Effector memory CD8-positive, alpha-beta T cell (primary cell): ENCODE results near the gene FARSB.

Experiments used
- ATAC-seq: fragments of 150-1000 bp; cut with Tn5 transposase; replicated peaks from 2 replicates; pipeline ENCODE4 v1.10.0; 2021; ENCODE audit warnings: mild to moderate bottlenecking, moderate library complexity
- DNase-seq, 3 experiments: peaks; one replicate each; pipeline ENCODE4 v3.0.0; 2021
- H3K27ac Mint-ChIP-seq, 2 donors: one replicate each; pipeline ENCODE4 v1.8.0; 2022; ENCODE audit warnings: mild to moderate bottlenecking in 2 of 2, mixed read lengths in 2 of 2, moderate library complexity in 2 of 2
- H3K27me3 Mint-ChIP-seq, 2 donors: one replicate each; pipeline ENCODE4 v1.8.0; 2022; ENCODE audit warnings: mixed read lengths in 2 of 2
- H3K36me3 Mint-ChIP-seq: one replicate; pipeline ENCODE4 v1.8.0; 2022; ENCODE audit warnings: mild to moderate bottlenecking, moderate library complexity, mixed read lengths; ENCODE audit not compliant: insufficient read depth
- H3K4me1 Mint-ChIP-seq, 2 donors: one replicate each; pipeline ENCODE4 v1.8.0; 2022; ENCODE audit warnings: low read depth in 2 of 2, mixed read lengths in 2 of 2
- H3K4me3 Mint-ChIP-seq, 2 donors: one replicate each; pipeline ENCODE4 v1.8.0; 2022; ENCODE audit warnings: mild to moderate bottlenecking in 2 of 2, mixed read lengths in 2 of 2, moderate library complexity in 2 of 2
- H3K9me3 Mint-ChIP-seq, 2 donors: one replicate each; pipeline ENCODE4 v1.8.0; 2022; ENCODE audit warnings: mixed read lengths in 2 of 2

FARSB gene

DNA sequence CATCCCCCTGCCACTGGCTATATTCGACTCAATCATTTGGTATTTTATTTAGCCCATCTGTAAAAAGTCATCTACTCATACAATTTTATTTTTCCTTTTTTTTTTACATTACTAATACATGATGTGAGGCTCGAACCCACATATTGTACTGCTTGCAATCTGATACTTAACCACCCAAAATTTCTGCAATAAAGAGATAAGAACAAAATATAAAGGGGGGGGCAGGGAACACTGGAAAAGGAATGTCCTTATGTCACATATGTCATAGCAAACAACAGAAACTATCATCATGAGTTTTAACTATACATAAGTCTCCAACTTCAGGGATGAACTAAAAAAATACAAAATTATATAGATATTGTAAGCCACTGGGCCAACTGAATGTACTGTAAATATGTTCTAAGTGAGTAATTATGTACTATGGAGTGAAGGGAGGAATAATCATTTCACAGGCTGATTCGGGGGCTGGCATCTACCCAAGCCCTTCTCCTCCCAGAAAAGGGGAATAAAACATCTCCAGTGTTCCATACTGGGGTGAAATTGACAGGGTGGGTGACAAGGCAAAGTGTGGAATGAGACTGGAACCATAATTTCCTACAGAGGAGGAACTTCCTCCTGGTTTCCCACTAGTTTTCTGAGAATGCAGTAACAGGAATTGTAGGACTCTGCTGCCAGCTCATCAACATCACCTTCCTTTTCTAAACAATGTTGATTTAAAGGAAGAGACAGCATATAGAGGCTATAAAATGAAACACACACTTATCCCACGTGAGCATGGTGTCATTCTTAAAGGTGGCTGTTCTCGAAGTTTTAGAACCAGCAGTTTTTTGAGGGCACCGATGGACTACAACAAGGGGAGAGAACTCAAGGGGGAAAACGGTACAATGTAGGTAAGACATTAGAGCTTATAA, 79.5 kb downstream of the FARSB start:
- H3K27ac Mint-ChIP-seq: no peak overlapping the region
- H3K9me3 Mint-ChIP-seq: no peaks in the 10 kb centered on the region
- no peaks in the 10 kb centered on the region for H3K27me3 Mint-ChIP-seq
- no peak for DNase-seq
- H3K36me3 Mint-ChIP-seq: peaks cover 19% of the 10 kb centered on the region
- no peak overlapping the region for H3K4me3 Mint-ChIP-seq
- no peak for ATAC-seq
- no peaks in the 10 kb centered on the region for H3K4me1 Mint-ChIP-seq

GRCh38 chr2:222575618-222576017, 80.3 kb downstream of the FARSB start:
- H3K27ac Mint-ChIP-seq: no peak overlapping the region
- no peaks in the 10 kb centered on the region for H3K27me3 Mint-ChIP-seq
- DNase-seq (no peak), ATAC-seq (no peak)
- H3K9me3 Mint-ChIP-seq: no peaks in the 10 kb centered on the region
- no peaks in the 10 kb centered on the region for H3K4me1 Mint-ChIP-seq
- H3K36me3 Mint-ChIP-seq: peaks cover 23% of the 10 kb centered on the region
- H3K4me3 Mint-ChIP-seq: no peak overlapping the region

DNA sequence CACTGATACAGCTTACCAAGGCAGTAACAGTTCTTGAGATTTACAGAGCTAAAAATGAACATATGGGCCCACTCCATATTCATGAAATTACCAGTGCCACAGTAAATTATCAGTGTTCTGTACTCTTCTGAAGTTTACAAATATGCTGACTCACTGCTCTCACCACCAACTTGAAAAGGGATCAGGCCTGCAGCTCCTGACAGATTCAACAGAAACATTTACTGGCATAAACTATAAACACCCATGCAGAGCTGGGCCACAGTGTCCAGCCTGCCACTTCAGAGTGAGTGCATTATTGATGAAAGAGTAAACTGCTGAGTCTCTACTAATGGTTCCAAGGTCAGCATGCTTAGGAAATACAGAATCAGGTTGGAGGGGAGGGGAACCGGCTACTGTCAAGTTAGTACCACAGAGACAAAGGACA, 83.1 kb downstream of the FARSB start:
- Mint-ChIP-seq H3K27ac (peak overlapping the region in 1 of 2 donors; percentile 39), H3K4me1 (no peaks in the 10 kb centered on the region), H3K9me3 (no peaks in the 10 kb centered on the region), H3K4me3 (no peak overlapping the region), H3K27me3 (no peaks in the 10 kb centered on the region), H3K36me3 (peaks cover 36% of the 10 kb centered on the region)
- DNase-seq (no peak), ATAC-seq (no peak)

- Mint-ChIP-seq H3K4me3 (no peak overlapping the region), H3K27ac (no peak overlapping the region), H3K9me3 (no peaks in the 10 kb centered on the region), H3K4me1 (no peaks in the 10 kb centered on the region), H3K36me3 (peaks cover 36% of the 10 kb centered on the region), H3K27me3 (no peaks in the 10 kb centered on the region)
- DNase-seq (no peak), ATAC-seq (no peak)
These were observed 83.6 kb downstream of the FARSB start for GRCh38 chr2:222572264-222572721.

- DNase-seq (no peak), ATAC-seq (no peak)
- Mint-ChIP-seq H3K27me3 (no peaks in the 10 kb centered on the region), H3K4me3 (no peak overlapping the region), H3K36me3 (peaks cover 45% of the 10 kb centered on the region), H3K4me1 (no peaks in the 10 kb centered on the region), H3K9me3 (no peaks in the 10 kb centered on the region), H3K27ac (no peak overlapping the region)
These were observed 86.1 kb downstream of the FARSB start for GRCh38 chr2:222569826-222570225.

GRCh38 chr2:222568865-222569264, 87.0 kb downstream of the FARSB start:
- ATAC-seq: no peak
- Mint-ChIP-seq H3K4me3 (no peak overlapping the region), H3K4me1 (no peaks in the 10 kb centered on the region), H3K27ac (no peak overlapping the region), H3K27me3 (no peaks in the 10 kb centered on the region), H3K9me3 (no peaks in the 10 kb centered on the region), H3K36me3 (peaks cover 37% of the 10 kb centered on the region)
- DNase-seq: no peak

- Mint-ChIP-seq H3K4me1 (peaks cover 3 to 4% of the 10 kb centered on the region in 2 donors), H3K27ac (no peak overlapping the region), H3K9me3 (no peaks in the 10 kb centered on the region), H3K27me3 (no peaks in the 10 kb centered on the region), H3K4me3 (no peak overlapping the region), H3K36me3 (peaks cover 27% of the 10 kb centered on the region)
- DNase-seq: no peak
- no peak for ATAC-seq
These were observed 89.7 kb downstream of the FARSB start for GRCh38 chr2:222566229-222566628.

GRCh38 chr2:222563936-222564335, 92.0 kb downstream of the FARSB start:
- peak overlapping the region in 1 of 2 donors; percentile 78 for H3K27ac Mint-ChIP-seq
- H3K4me3 Mint-ChIP-seq: no peak overlapping the region

DNA sequence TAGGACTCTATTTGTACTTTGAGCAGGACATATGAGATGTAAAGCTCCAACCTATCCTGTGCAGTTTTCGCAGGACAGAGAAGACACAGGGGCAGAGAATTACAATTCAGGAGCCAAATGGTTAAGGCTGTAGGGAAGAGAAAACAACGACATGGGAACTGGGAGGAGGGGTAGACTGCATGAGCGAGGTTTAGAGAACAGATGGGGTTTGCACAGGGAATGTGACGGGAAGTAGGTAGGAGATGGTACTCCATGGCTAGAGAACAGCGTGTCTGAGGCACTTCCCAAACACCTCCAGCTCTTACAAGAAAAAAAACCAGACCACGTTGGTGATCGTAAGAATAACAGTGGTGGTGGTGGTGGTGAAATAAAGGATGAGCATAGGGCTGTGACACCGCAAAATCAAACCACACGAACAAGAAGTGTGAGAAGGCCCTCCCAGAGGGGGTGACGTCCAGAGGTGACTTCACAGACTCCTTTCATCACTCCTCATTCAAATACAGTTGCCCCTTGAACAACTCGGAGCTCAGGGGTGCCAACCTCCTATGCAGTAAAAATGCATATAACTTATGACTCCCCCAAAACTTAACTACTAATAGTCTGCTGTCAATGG, 92.7 kb downstream of the FARSB start:
- Mint-ChIP-seq H3K4me1 (peaks cover 3 to 4% of the 10 kb centered on the region in 2 donors), H3K27ac (no peak overlapping the region), H3K4me3 (no peak overlapping the region), H3K9me3 (no peaks in the 10 kb centered on the region), H3K27me3 (no peaks in the 10 kb centered on the region), H3K36me3 (peaks cover 14% of the 10 kb centered on the region)
- DNase-seq: no peak
- peak; percentile 31 for ATAC-seq

More at GRCh38 chr2:222563936-222564335, 92.0 kb downstream of the FARSB start:
- DNase-seq (no peak), ATAC-seq (no peak)
- H3K4me1 Mint-ChIP-seq: peaks cover 3 to 4% of the 10 kb centered on the region in 2 donors
- H3K9me3 Mint-ChIP-seq: no peaks in the 10 kb centered on the region
- H3K36me3 Mint-ChIP-seq: peaks cover 18% of the 10 kb centered on the region
- no peaks in the 10 kb centered on the region for H3K27me3 Mint-ChIP-seq

DNA sequence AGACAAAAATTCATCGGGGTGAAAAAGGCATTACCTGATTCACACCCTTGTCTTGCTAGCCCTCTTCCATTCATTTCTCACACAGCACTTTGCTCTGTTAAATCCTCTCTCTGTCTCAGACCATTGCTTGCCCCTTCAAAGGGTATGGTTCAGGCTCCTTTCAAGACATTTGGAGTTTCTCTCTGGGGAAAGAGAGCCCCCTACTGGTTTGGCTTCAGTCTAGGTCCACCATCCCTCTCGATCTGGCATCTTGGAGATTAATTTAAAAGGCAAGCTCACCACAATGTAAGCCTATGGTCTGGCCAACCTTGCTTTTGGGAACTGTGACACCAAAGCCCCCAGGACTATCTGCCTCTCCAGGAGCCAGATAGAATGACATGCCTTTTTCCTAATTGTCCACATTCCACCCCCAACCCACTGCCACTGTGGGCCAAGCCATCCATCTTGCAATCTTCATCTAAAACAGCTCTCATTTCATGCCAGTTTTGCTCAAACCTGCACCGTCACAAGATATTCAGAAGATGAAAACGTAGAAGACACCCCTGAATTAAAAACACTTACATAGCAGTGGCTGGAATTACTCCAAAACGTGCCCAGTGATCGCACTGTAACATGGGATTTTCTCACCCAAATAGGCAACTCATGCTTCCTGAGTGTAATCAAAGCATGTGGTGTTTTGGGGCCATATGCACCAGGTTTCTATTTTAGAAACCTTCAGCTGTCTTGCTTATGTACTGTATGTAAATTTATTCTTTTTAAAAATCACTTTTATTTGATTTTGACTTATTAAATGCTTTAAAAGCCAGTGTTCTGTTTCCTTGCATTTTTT, 93.9 kb downstream of the FARSB start:
- Mint-ChIP-seq H3K27ac (no peak overlapping the region), H3K36me3 (peaks cover 12% of the 10 kb centered on the region), H3K9me3 (no peaks in the 10 kb centered on the region), H3K4me3 (no peak overlapping the region), H3K27me3 (no peaks in the 10 kb centered on the region), H3K4me1 (peaks cover 3 to 5% of the 10 kb centered on the region in 2 donors)
- DNase-seq (peak in 1 of 3 experiments; percentile 25), ATAC-seq (no peak)

DNA sequence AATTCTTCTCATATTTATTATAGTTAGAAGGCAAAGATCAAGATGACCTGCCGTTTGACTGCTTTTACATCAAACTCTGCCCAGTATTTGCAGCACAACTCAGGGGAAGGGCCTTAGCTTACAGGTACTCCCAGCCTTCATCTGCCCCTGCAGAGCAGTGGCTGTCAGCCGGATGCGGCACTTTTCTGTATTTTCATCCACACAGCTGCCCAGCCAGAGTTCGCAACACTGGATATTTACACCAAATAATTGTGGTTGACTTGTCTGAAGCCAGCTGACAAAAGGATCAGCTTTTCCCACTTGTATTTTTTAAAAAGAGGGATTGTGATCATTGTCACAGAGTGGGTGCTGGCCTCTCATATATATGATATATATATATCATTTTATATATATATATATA, 94.7 kb downstream of the FARSB start:
- ATAC-seq (no peak), DNase-seq (no peak)
- H3K27ac Mint-ChIP-seq: no peak overlapping the region
- H3K4me1 Mint-ChIP-seq: peaks cover 3 to 6% of the 10 kb centered on the region in 2 donors
- no peak overlapping the region for H3K4me3 Mint-ChIP-seq
- peaks cover 9% of the 10 kb centered on the region for H3K36me3 Mint-ChIP-seq
- H3K9me3 Mint-ChIP-seq: no peaks in the 10 kb centered on the region
- H3K27me3 Mint-ChIP-seq: no peaks in the 10 kb centered on the region

DNA sequence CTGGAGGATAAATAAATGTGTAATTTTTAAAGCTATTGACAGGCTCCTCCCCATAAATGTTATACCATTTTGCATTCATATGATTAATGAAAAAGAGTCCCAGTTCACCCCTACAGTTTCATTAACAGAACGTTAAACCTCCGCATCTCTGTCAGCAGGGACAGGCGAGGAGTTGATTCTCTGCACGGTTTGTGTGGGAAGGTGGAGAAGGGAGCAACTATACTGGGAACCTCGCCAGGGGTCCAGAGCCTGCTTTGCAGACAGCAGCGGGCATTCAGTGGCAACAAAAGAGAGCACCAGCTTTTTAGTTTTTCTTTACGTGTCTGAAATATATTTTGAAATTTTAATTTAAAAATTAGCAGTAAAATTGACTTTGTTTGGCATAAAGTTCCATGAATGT, 101.4 kb downstream of the FARSB start:
- DNase-seq: no peak
- H3K36me3 Mint-ChIP-seq: no peaks in the 10 kb centered on the region
- H3K27me3 Mint-ChIP-seq: peaks cover 18 to 24% of the 10 kb centered on the region in 2 donors
- H3K4me1 Mint-ChIP-seq: peaks cover 0 to 2% of the 10 kb centered on the region in 2 donors
- no peak overlapping the region for H3K4me3 Mint-ChIP-seq
- H3K9me3 Mint-ChIP-seq: no peaks in the 10 kb centered on the region
- ATAC-seq: no peak
- no peak overlapping the region for H3K27ac Mint-ChIP-seq

- no peak overlapping the region for H3K27ac Mint-ChIP-seq
- peaks cover 34 to 38% of the 10 kb centered on the region in 2 donors for H3K27me3 Mint-ChIP-seq
- no peaks in the 10 kb centered on the region for H3K9me3 Mint-ChIP-seq
- no peak overlapping the region for H3K4me3 Mint-ChIP-seq
- DNase-seq (no peak), ATAC-seq (no peak)
- no peaks in the 10 kb centered on the region for H3K4me1 Mint-ChIP-seq
- no peaks in the 10 kb centered on the region for H3K36me3 Mint-ChIP-seq
These were observed 106.9 kb downstream of the FARSB start for GRCh38 chr2:222548992-222549391.
